GM12878 (cell line): ENCODE results near the gene CALHM3.

Experiments used
- CTCF ChIP-seq, 3 experiments: IDR thresholded peaks in 2 of 3; conservative IDR thresholded peaks in 1 of 3; 2 replicates each; pipeline ENCODE4 v1.5.1; 2011; ENCODE audit warnings: low read depth in 3 of 3, low read length in 3 of 3, mild to moderate bottlenecking in 3 of 3, control low read depth in 2 of 3, moderate library complexity in 2 of 3, inconsistent platforms in 1 of 3, mixed read lengths in 1 of 3; ENCODE audit not compliant: control insufficient read depth in 2 of 3, insufficient read depth in 1 of 3; ENCODE audit errors: extremely low read depth in 1 of 3
- TARDBP ChIP-seq: IDR thresholded peaks from 2 replicates; pipeline ENCODE4 v1.6.1; 2016; ENCODE audit warnings: borderline replicate concordance
- TF ChIP-seq, protein P1 (sequence below): fragments of 450-650 bp; IDR thresholded peaks from 2 replicates; pipeline ENCODE4 v1.6.1; 2016; ENCODE audit warnings: mild to moderate bottlenecking

DNA sequence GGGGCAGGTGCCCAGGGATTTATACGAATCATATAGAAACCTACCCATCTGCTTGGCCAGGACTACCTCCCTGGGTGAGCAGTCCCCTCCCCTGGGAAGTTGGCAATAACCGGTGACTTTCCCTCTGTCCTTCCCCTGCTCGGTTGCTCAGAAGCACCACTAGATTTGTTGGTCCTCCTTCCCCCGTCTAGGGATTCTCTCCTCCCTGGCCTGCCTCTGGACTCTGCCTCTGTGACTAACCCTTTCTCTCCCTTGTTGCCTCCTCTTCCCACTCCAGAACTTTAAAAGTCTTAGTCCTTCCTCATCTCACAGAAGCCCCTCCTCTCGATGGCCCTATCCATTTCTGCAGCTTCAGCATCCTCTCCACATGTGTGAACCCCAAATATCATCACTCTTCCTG lies 9.8 kb downstream of the CALHM3 start:
- TF ChIP-seq TARDBP: no peak
- TF ChIP-seq, protein P1, sequence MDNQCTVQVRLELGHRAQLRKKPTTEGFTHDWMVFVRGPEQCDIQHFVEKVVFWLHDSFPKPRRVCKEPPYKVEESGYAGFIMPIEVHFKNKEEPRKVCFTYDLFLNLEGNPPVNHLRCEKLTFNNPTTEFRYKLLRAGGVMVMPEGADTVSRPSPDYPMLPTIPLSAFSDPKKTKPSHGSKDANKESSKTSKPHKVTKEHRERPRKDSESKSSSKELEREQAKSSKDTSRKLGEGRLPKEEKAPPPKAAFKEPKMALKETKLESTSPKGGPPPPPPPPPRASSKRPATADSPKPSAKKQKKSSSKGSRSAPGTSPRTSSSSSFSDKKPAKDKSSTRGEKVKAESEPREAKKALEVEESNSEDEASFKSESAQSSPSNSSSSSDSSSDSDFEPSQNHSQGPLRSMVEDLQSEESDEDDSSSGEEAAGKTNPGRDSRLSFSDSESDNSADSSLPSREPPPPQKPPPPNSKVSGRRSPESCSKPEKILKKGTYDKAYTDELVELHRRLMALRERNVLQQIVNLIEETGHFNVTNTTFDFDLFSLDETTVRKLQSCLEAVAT: no peak
- TF ChIP-seq CTCF (IDR thresholded peaks at IDR 0.05 in 2 of 3, conservative IDR thresholded peaks at IDR 0.05 in 1 of 3; ENCODE audit: control insufficient read depth in 2 of 3, extremely low read depth in 1 of 3, insufficient read depth in 1 of 3, low read depth in 3 of 3, low read length in 3 of 3): no peak
